HG02870 (cell line): ENCODE data around the gene KLHL18.
"Not testable (repeated sequence)": the region's sequence is repeated elsewhere in the genome, so short reads cannot be mapped to it uniquely, and the experiment has no call there.

Source experiments
- ATAC-seq: cut with Tn5 transposase; IDR thresholded peaks from one replicate; pipeline ENCODE4 v1.9.1; 2021; ENCODE audit warnings: mild to moderate bottlenecking, moderate library complexity; ENCODE audit not compliant: unreplicated experiment

The KLHL18 gene

GRCh38 chr3:47356201-47356600, 73.5 kb downstream of the KLHL18 start:
- ATAC-seq = no peak

GRCh38 chr3:47359323-47359722, 76.6 kb downstream of the KLHL18 start:
- no peak for ATAC-seq

- ATAC-seq = not testable (repeated sequence)
These were observed 77.4 kb downstream of the KLHL18 start for GRCh38 chr3:47360110-47360517.

GRCh38 chr3:47362701-47363100, 80.0 kb downstream of the KLHL18 start:
- ATAC-seq = no peak

- ATAC-seq = no peak
These were observed 82.7 kb downstream of the KLHL18 start for GRCh38 chr3:47365213-47366153.

- no peak for ATAC-seq
These were observed 84.1 kb downstream of the KLHL18 start for GRCh38 chr3:47366833-47367232.

- ATAC-seq = no peak
These were observed 84.9 kb downstream of the KLHL18 start for GRCh38 chr3:47367631-47368030.

- not testable (repeated sequence) for ATAC-seq
These were observed 87.3 kb downstream of the KLHL18 start for GRCh38 chr3:47370020-47370419.

- ATAC-seq = no peak
These were observed 88.3 kb downstream of the KLHL18 start for GRCh38 chr3:47370887-47371697.

GRCh38 chr3:47374587-47374986, 91.8 kb downstream of the KLHL18 start:
- ATAC-seq = no peak

GRCh38 chr3:47376393-47376792, 93.6 kb downstream of the KLHL18 start:
- ATAC-seq = no peak

GRCh38 chr3:47377186-47377585, 94.4 kb downstream of the KLHL18 start:
- ATAC-seq = no peak

- ATAC-seq = no peak
These were observed 96.1 kb downstream of the KLHL18 start for GRCh38 chr3:47378869-47379268.

GRCh38 chr3:47379411-47379899, 96.7 kb downstream of the KLHL18 start:
- no peak for ATAC-seq

GRCh38 chr3:47380026-47380600, 97.4 kb downstream of the KLHL18 start:
- ATAC-seq = no peak

GRCh38 chr3:47380601-47381316, 98.0 kb downstream of the KLHL18 start, which contains the start of gene PTPN23:
PTPN23 (plus strand) TSS chr3:47381021; CDS start chr3:47381097, 76 bp downstream.
- peak; percentile 78 for ATAC-seq

GRCh38 chr3:47381317-47382157, 98.8 kb downstream of the KLHL18 start:
- ATAC-seq = peak; percentile 50

- ATAC-seq = no peak
These were observed 101.7 kb downstream of the KLHL18 start for GRCh38 chr3:47384425-47384824.

- no peak for ATAC-seq
These were observed 102.3 kb downstream of the KLHL18 start for GRCh38 chr3:47385007-47385406.

GRCh38 chr3:47385796-47386195, 103.1 kb downstream of the KLHL18 start:
- no peak for ATAC-seq
